ENCODE data around the gene TCERG1L.

TCERG1L gene

DNA sequence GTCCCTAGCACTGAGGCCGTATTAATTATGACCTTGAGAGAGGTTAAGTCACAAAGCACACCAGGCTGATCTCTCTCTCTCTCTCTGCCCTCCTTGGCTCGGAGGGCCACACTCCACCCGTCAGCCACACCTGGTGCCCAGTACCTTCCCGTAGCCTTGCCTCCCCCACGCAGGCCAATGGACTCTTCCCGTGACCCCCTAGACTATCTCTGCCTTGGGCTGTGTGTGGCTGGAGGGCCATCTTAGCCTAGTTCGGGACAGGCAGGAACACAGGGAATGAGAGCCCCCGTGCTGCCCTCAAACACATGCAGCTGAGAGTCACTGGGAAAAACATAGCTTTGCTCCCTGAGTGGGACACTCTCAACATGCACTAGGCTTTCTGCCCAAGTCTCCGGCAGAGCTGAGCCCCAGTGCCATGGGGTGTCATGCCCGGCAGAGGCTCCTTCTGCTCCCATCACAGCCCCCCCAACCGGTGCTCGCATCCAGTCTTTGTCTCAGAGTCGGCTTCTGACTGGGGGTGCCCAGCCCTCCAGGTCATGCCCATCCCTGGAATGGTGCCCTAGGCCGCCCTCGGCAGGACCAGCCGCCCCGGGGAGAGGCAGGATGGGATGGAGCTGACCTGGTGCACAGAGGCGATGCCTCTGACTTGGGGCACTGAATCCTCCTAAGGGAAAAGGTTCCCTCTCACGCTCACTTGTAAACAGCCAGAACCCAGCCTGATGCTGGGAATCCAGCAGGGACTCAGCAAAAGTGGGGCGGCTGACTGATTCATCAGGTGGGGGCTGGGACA lies 63.0 kb downstream of the TCERG1L start:
- H3K4me3 ChIP-seq (ENCODE audit: low read length) = no peak overlapping the region
- no peaks in the 10 kb centered on the region for H3K27me3 ChIP-seq (ENCODE audit: insufficient read depth, low read length)
- no peak overlapping the region for H2AFZ ChIP-seq (ENCODE audit: low read depth, low read length)
- H3K36me3 ChIP-seq (ENCODE audit: insufficient read depth, low read length) = no peaks in the 10 kb centered on the region
- H3K4me1 ChIP-seq (ENCODE audit: insufficient read depth, low read length) = no peaks in the 10 kb centered on the region
- H3K9me3 ChIP-seq (ENCODE audit: low read length) = no peaks in the 10 kb centered on the region

DNA sequence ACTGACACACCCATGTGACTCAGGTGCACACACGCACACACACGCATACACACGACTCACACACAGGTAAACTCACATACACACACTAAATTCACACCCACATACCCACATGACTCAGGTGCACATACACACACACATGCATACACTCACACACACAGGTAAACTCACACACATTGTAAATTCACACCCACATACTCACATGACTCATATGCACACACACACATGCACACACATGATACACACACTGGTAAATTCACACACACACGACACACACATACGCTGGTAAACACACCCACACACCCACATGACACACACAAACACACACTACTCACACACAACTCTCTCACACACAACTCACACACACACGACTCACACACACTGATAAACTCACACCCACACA lies 63.6 kb downstream of the TCERG1L start:
- no peaks in the 10 kb centered on the region for H3K36me3 ChIP-seq (ENCODE audit: insufficient read depth, low read length)
- no peak overlapping the region for H3K4me3 ChIP-seq (ENCODE audit: low read length)
- H3K9me3 ChIP-seq (ENCODE audit: low read length) = no peaks in the 10 kb centered on the region
- no peak overlapping the region for H2AFZ ChIP-seq (ENCODE audit: low read depth, low read length)
- no peaks in the 10 kb centered on the region for H3K4me1 ChIP-seq (ENCODE audit: insufficient read depth, low read length)
- H3K27me3 ChIP-seq (ENCODE audit: insufficient read depth, low read length) = no peaks in the 10 kb centered on the region

DNA sequence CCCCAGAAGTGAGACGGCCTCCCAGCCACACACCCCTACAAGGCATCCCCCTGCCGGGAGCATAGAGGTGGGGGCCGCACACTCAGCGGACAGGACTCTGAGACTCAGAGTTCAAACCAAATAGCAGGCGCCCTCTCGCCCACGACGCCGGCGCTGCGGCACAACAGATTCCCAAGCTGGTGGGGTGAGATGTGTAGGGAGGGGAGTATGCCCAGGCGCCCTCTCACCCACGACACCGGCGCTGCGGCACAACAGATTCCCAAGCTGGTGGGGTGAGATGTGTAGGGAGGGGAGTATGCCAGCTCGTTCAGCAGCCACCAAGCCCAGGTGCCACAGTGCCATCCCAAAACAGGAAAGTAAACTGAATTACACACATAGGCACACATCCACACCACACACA lies 64.7 kb downstream of the TCERG1L start:
- H3K27me3 ChIP-seq (ENCODE audit: insufficient read depth, low read length) = no peaks in the 10 kb centered on the region
- no peak overlapping the region for H3K4me3 ChIP-seq (ENCODE audit: low read length)
- H3K4me1 ChIP-seq (ENCODE audit: insufficient read depth, low read length) = no peaks in the 10 kb centered on the region
- H3K9me3 ChIP-seq (ENCODE audit: low read length) = no peaks in the 10 kb centered on the region
- no peak overlapping the region for H2AFZ ChIP-seq (ENCODE audit: low read depth, low read length)
- H3K36me3 ChIP-seq (ENCODE audit: insufficient read depth, low read length) = no peaks in the 10 kb centered on the region

DNA sequence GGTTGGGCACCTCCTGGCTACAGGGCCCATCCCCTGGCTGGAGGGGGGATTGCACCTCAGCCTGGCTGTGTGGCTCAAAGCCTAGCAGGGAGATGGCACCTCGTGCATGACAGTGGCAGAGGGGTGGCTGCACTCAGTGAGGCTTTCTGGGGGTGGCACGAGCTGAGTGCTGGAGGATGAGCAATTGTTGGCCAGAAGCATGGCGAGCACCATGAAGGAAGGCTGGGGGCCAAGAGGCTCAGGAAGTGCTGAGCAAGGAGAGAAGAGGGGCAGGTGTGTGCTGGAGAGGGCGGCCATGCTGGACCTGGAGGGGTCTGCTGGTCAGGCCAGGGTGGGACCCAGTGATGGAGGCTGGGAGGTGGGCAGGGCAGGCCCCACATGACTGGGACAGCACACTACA lies 65.4 kb downstream of the TCERG1L start:
- H3K4me3 ChIP-seq (ENCODE audit: low read length) = no peak overlapping the region
- no peaks in the 10 kb centered on the region for H3K27me3 ChIP-seq (ENCODE audit: insufficient read depth, low read length)
- H3K9me3 ChIP-seq (ENCODE audit: low read length) = no peaks in the 10 kb centered on the region
- no peaks in the 10 kb centered on the region for H3K36me3 ChIP-seq (ENCODE audit: insufficient read depth, low read length)
- H2AFZ ChIP-seq (ENCODE audit: low read depth, low read length) = no peak overlapping the region
- H3K4me1 ChIP-seq (ENCODE audit: insufficient read depth, low read length) = no peaks in the 10 kb centered on the region

DNA sequence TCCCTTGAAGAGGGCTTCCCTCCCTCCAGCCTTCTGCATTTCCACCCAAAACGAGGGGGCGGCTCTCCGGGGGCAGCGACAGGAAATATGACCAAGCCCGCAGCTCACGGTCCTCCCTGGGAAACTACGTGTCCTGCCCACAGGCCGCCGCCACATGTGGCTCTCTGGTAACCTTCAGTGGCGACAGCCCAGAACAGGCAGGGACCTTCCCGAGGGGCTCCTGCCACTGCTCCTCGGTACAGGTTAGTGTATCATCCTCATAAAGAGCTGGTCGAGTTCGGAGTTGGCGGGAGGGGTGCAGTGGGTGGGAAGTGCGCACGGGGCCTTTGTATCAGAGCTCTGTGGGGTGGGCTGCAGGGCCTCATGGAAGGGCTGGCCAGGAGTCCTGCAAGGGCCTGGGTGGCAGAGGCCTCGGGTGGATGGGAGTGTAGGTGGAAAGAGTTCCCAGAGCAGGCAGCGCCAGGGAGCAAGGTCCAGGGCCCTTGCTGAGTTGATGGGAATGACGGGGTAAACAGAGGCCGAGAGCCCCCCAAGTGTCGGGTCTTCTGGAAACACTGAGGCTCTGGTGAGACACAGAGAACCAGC lies 66.0 kb downstream of the TCERG1L start:
- no peak overlapping the region for H3K4me3 ChIP-seq (ENCODE audit: low read length)
- H3K36me3 ChIP-seq (ENCODE audit: insufficient read depth, low read length) = no peaks in the 10 kb centered on the region
- no peaks in the 10 kb centered on the region for H3K27me3 ChIP-seq (ENCODE audit: insufficient read depth, low read length)
- H3K9me3 ChIP-seq (ENCODE audit: low read length) = no peaks in the 10 kb centered on the region
- no peak overlapping the region for H2AFZ ChIP-seq (ENCODE audit: low read depth, low read length)
- H3K4me1 ChIP-seq (ENCODE audit: insufficient read depth, low read length) = no peaks in the 10 kb centered on the region

DNA sequence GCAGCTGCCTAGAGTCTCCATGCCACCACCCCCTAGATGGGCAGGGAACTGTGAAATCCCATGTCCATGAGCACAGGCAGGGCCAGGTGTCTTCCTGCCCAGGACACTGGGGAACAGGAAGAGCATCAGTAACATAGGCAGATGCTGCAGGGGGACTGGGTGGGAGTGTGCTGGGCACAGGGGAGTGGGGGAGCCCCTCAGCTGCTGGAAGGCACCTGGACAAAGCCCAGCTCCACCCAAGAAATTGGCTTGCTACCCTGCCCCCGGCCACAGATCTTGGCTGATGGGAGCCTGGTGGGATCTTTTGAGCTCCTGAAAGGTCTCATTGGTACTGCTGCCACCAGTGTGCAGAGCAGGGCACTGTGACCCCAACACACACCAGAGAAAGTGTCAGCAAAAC lies 66.7 kb downstream of the TCERG1L start:
- no peak overlapping the region for H3K4me3 ChIP-seq (ENCODE audit: low read length)
- peaks cover under 1% of the 10 kb centered on the region for H3K27me3 ChIP-seq (ENCODE audit: insufficient read depth, low read length)
- no peaks in the 10 kb centered on the region for H3K4me1 ChIP-seq (ENCODE audit: insufficient read depth, low read length)
- no peak overlapping the region for H2AFZ ChIP-seq (ENCODE audit: low read depth, low read length)
- H3K36me3 ChIP-seq (ENCODE audit: insufficient read depth, low read length) = no peaks in the 10 kb centered on the region
- H3K9me3 ChIP-seq (ENCODE audit: low read length) = no peaks in the 10 kb centered on the region

DNA sequence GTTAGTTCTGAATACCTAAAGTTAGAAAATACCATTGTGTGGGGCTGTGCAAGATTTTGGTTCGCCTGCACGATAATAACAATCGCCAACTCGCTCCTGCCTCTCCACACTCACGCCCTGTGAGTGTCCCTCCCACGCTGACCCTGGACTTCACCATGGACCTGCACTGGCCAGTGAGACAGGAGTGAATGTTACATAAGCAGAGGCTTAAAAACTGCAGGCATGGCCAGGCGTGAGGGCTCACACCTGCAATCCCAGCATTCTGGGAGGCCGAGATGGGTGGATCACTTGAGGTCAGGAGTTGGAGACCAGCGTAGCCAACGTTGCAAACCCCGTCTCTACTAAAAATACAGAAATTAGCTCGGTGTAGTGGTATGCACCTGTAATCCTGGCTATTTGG lies 68.4 kb downstream of the TCERG1L start:
- Histone ChIP-seq H3K4me1 (ENCODE audit: insufficient read depth, low read length) (no peaks in the 10 kb centered on the region), H2AFZ (ENCODE audit: low read depth, low read length) (no peak overlapping the region), H3K9me3 (ENCODE audit: low read length) (no peaks in the 10 kb centered on the region), H3K27me3 (ENCODE audit: insufficient read depth, low read length) (peaks cover 4% of the 10 kb centered on the region), H3K4me3 (ENCODE audit: low read length) (no peak overlapping the region), H3K36me3 (ENCODE audit: insufficient read depth, low read length) (no peaks in the 10 kb centered on the region)

DNA sequence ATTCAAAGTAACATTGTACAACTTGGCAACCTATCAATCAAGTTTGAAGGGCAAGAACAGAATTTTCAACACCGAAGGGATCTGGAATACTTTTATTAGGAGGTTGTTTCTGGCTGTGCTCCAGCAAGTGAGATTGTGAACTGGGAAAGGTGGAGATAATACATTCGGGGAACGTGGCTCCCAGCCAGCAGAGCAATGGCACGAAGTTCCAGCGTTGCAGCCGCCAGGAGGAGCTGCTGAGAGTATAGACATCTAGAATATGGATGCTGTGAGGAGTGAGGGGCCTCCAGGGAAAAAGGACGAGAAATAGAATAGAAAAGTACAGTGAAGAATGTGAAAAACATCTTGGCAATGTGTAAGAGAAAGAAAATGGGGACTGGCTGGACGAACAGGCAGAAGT lies 69.5 kb downstream of the TCERG1L start:
- Histone ChIP-seq H3K27me3 (ENCODE audit: insufficient read depth, low read length) (peaks cover 4% of the 10 kb centered on the region), H3K9me3 (ENCODE audit: low read length) (no peaks in the 10 kb centered on the region), H2AFZ (ENCODE audit: low read depth, low read length) (no peak overlapping the region), H3K4me1 (ENCODE audit: insufficient read depth, low read length) (no peaks in the 10 kb centered on the region), H3K36me3 (ENCODE audit: insufficient read depth, low read length) (no peaks in the 10 kb centered on the region), H3K4me3 (ENCODE audit: low read length) (no peak overlapping the region)

DNA sequence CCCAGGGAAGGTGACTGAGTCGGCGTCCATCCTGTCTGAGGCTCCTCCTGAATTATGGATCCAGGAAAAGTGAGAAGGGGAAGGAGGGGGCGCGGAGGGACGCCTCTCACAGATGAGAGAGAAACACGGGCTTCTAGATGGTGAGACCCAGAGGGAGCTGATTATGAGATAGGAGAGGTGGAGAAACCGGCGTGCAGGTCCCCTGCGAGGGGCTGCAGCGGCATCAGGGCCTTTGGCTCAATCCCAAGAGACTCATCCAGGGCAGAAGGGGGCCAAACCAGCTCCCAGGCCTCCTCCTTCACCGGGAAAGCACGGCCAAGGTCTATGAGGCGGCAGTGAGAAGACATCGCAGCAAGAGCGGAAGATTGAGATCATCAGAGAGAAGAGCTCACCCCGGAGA lies 70.8 kb downstream of the TCERG1L start:
- Histone ChIP-seq H3K4me3 (ENCODE audit: low read length) (no peak overlapping the region), H2AFZ (ENCODE audit: low read depth, low read length) (no peak overlapping the region), H3K36me3 (ENCODE audit: insufficient read depth, low read length) (no peaks in the 10 kb centered on the region), H3K9me3 (ENCODE audit: low read length) (no peaks in the 10 kb centered on the region), H3K4me1 (ENCODE audit: insufficient read depth, low read length) (no peaks in the 10 kb centered on the region), H3K27me3 (ENCODE audit: insufficient read depth, low read length) (peaks cover 4% of the 10 kb centered on the region)

DNA sequence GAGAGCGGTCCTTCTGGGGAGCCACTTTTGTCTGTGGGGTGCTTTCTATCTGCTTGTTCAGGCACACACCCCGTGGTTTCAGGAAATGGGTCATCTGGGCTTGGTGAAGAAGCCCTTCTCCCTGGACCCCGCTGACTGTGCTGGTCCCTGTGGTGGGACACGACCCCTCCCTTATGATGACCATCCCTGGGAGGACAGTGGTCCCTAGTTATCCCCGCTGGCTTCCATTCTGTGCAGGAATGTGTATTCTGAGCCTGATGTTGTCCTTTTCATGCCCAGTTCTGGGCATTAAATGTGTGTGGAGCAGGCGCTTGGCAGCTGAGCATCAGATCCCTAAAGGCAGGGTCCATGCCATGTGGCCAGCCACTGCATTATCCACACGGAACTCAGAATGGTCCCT lies 71.6 kb downstream of the TCERG1L start:
- Histone ChIP-seq H3K4me1 (ENCODE audit: insufficient read depth, low read length) (no peaks in the 10 kb centered on the region), H3K4me3 (ENCODE audit: low read length) (no peak overlapping the region), H3K36me3 (ENCODE audit: insufficient read depth, low read length) (no peaks in the 10 kb centered on the region)

DNA sequence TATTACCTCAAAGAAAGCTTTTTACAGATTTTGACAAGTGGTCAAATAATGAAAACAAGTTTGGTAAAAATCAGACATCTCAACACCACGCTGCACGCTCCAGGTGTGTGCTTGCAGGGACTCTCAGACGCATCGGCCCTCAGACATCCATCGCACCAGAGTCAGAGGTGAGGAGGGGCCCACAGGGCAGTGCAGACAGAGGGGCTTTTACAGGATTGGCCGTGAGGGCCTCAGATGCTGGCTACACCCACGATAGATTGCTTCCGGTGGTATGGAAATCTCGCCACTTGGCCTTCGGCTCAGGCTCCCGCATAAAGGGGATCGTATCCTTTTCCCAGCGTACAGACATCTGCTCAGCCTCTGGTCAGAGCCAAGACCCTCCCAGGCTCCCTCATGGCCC lies 72.1 kb downstream of the TCERG1L start:
- Histone ChIP-seq H3K4me1 (ENCODE audit: insufficient read depth, low read length) (no peaks in the 10 kb centered on the region), H3K4me3 (ENCODE audit: low read length) (no peak overlapping the region), H3K36me3 (ENCODE audit: insufficient read depth, low read length) (no peaks in the 10 kb centered on the region), H3K9me3 (ENCODE audit: low read length) (no peaks in the 10 kb centered on the region), H2AFZ (ENCODE audit: low read depth, low read length) (no peak overlapping the region), H3K27me3 (ENCODE audit: insufficient read depth, low read length) (peaks cover 4% of the 10 kb centered on the region)

More for the DNA sequence above, 71.6 kb downstream of the TCERG1L start:
- Histone ChIP-seq H2AFZ (ENCODE audit: low read depth, low read length) (no peak overlapping the region), H3K27me3 (ENCODE audit: insufficient read depth, low read length) (peaks cover 4% of the 10 kb centered on the region), H3K9me3 (ENCODE audit: low read length) (no peaks in the 10 kb centered on the region)

DNA sequence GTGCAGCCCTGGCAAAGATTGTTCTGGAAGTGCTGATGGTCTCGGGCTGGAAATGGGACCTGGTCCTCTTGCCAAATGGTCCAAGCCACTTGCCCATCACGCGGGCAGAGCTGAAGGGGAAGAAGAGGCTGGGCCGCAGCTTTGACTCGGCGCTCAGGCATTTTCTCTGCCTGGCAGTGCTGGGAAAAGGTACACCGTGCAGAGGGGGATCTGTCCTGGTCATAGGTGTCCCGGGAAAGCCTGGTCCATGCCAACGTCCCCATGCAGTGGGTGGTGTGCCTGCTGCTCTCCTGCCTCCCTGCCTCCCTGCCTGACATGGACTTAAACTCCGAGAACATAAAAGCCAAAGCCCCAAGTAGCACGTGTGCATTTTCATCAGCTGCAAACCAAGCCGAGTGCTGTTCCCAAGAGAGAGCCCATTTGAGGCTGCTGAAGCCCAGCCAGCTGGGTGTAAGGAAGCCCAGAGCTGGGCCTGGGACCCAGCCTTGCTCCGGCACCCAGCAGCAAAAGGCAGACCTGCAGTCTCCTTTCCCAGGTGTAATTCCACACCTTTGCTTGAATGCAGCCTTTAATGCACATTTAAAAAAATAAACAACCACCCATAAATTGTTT lies 72.7 kb downstream of the TCERG1L start:
- Histone ChIP-seq H2AFZ (ENCODE audit: low read depth, low read length) (no peak overlapping the region), H3K27me3 (ENCODE audit: insufficient read depth, low read length) (peaks cover 4% of the 10 kb centered on the region), H3K4me1 (ENCODE audit: insufficient read depth, low read length) (no peaks in the 10 kb centered on the region), H3K36me3 (ENCODE audit: insufficient read depth, low read length) (no peaks in the 10 kb centered on the region), H3K4me3 (ENCODE audit: low read length) (no peak overlapping the region), H3K9me3 (ENCODE audit: low read length) (no peaks in the 10 kb centered on the region)

DNA sequence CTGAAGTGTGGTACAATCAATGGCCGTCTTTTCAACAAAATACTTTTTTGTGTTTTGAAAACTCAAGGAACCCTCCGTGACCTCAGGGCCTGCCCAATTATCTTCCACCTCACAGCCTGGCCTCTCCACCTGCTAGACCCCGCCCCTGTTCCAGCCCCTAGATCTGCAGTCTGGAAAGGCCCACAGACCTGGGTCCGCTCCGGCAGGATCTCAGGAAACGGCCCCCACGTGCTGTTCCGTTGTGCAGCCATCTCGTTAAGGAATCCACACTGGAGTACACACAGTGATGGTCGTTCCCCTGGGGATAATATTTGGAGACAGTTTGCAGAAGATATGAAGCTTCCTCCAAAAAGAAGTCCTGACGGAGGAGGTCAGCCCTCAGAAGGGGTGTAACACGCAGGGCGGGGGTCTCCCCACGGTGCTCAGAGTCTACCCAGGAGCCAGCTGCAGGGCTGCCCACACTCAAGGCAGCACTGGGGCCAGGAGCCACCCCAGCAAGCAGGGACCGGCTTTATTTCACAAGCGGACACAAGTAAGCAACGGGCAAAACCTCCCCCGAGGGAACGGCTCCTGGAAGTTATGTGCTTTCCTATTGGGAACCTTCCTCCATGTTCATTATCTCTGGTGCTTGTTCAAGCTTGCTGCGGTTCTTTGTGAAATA lies 73.4 kb downstream of the TCERG1L start:
- Histone ChIP-seq H3K4me1 (ENCODE audit: insufficient read depth, low read length) (no peaks in the 10 kb centered on the region), H3K9me3 (ENCODE audit: low read length) (no peaks in the 10 kb centered on the region), H3K27me3 (ENCODE audit: insufficient read depth, low read length) (peaks cover 4% of the 10 kb centered on the region)

More for the DNA sequence above, 73.4 kb downstream of the TCERG1L start:
- Histone ChIP-seq H3K36me3 (ENCODE audit: insufficient read depth, low read length) (no peaks in the 10 kb centered on the region), H3K4me3 (ENCODE audit: low read length) (no peak overlapping the region), H2AFZ (ENCODE audit: low read depth, low read length) (no peak overlapping the region)

All from neuron (in vitro differentiated cells).